NOMO-1 treated with dmso at 0.1 percent for 144 hours (cell line): ENCODE results near the gene GLG1.
"Not testable (repeated sequence)": the region's sequence is repeated elsewhere in the genome, so short reads cannot be mapped to it uniquely, and the experiment has no call there.

ENCODE experiments used
- DNase-seq: peaks from one replicate; lab custom pipeline; 2025; ENCODE audit not compliant: unreplicated experiment; lab: John Stamatoyannopoulos, UW

GLG1 gene

GRCh38 chr16:74606521-74607309 lies at the start of gene GLG1:
TSS of gene GLG1 (minus strand) at chr16:74607114. CDS start at chr16:74607094, 20 bp downstream.
- peak; percentile 85 for DNase-seq

GRCh38 chr16:74654536-74655050 lies 47.7 kb upstream of the GLG1 start:
- DNase-seq = no peak

- DNase-seq = not testable (repeated sequence)
These were observed 46.0 kb upstream of the GLG1 start for GRCh38 chr16:74652883-74653282.

GRCh38 chr16:74652249-74652648 lies 45.3 kb upstream of the GLG1 start:
- no peak for DNase-seq

GRCh38 chr16:74651841-74652240 lies 44.9 kb upstream of the GLG1 start:
- no peak for DNase-seq

- DNase-seq = no peak
These were observed 44.2 kb upstream of the GLG1 start for GRCh38 chr16:74650966-74651567.

- no peak for DNase-seq
These were observed 43.1 kb upstream of the GLG1 start for GRCh38 chr16:74649839-74650504.

GRCh38 chr16:74641969-74642368 lies 35.1 kb upstream of the GLG1 start:
- no peak for DNase-seq

GRCh38 chr16:74637742-74638453 lies 31.0 kb upstream of the GLG1 start:
- DNase-seq = no peak

GRCh38 chr16:74635303-74635702 lies 28.4 kb upstream of the GLG1 start:
- DNase-seq = no peak

- DNase-seq = no peak
These were observed 26.8 kb upstream of the GLG1 start for GRCh38 chr16:74633686-74634085.

GRCh38 chr16:74627506-74628220 lies 20.7 kb upstream of the GLG1 start:
- DNase-seq = no peak

- no peak for DNase-seq
These were observed 20.0 kb upstream of the GLG1 start for GRCh38 chr16:74626741-74627416.

GRCh38 chr16:74625500-74626350 lies 18.8 kb upstream of the GLG1 start:
- DNase-seq = no peak

GRCh38 chr16:74623839-74624235 lies 16.9 kb upstream of the GLG1 start:
- no peak for DNase-seq

GRCh38 chr16:74623214-74623838 lies 16.4 kb upstream of the GLG1 start:
- no peak for DNase-seq

- DNase-seq = no peak
These were observed 15.1 kb upstream of the GLG1 start for GRCh38 chr16:74622005-74622404.

- no peak for DNase-seq
These were observed 10.4 kb upstream of the GLG1 start for GRCh38 chr16:74617206-74617788.
